Hindlimb muscle (tissue), 1 donor: ENCODE measurements around the gene ADSS1. TPM values are rescaled to one million over a fixed set of nuclear protein-coding genes. Genes with fewer than 3 reads are reported as not detected.
A peak's percentile ranks its signal among the peaks of the same experiment; 100 is the strongest.

ENCODE experiments used
- DNase-seq: peaks from one replicate; pipeline ENCODE4 v3.0.0-alpha.2; 2013
- polyA plus RNA-seq: library from polyadenylated mRNA; unstranded; fragments of 120-200 nt; gene quantifications from one replicate; pipeline ENCODE4 v1.2.1, GENCODE V29; 2013; ENCODE audit not compliant: insufficient read length

The ADSS1 gene
- polyA plus RNA-seq, 1 donor = 71.5 TPM

DNA sequence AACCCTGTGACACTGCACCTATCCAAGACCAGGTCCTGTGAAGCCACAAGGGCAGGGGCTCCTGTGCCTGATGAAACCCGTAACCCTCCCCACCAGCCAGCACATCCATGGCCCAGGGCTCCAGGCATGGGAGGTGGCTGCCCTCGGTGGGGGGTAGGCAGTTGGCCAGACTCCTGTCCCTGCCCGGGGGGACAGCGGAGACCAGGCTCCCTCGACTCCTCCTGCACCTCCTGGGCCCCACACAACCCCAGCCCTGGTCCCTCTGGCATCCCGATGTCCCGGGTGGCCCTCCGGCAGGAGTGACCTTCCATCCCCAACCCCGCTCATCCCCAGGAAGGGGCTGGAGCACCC, 60.2 kb downstream of the ADSS1 start:
- no peak for DNase-seq

DNA sequence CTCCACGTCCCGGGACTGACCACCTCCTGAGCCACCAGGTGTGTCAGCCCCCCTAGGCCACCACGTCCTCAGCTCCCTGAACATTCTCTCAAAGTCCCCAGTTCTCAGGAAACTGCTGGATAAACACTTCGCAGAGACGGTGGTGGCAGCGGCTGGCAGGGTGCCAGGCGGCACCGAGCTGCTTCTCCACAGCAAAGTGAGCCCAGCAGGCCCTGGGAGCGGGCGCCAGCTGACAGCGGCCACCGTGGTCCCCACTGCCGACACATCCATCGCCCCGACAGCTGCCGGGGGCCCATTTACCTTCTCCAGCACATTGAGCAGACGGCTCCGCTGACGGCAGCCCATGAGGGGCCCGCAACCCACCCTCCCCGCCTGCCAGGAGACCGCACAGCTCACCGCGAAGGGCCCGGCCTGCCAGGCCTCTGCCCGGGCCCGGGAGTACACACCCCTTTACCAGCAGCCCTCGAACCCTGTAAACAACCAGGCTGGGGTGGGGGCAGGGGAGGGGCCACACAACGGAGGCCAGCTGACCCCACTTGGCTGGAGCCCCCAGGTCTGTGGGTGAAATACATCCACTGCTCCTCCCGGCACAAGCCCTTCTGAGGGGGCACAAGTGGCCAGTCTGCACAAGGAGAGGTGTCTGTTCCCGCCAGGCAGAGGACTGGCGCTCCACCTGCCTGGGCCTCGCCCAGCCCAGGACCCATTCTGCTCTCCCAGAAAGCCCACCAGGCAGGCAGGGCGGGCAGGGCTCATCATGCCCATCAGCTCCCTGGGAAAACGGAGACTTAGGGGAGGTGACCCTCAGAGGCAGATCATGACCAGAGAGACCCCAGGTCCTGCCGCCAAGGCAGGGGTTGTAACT, 61.0 kb downstream of the ADSS1 start:
- DNase-seq = no peak

DNA sequence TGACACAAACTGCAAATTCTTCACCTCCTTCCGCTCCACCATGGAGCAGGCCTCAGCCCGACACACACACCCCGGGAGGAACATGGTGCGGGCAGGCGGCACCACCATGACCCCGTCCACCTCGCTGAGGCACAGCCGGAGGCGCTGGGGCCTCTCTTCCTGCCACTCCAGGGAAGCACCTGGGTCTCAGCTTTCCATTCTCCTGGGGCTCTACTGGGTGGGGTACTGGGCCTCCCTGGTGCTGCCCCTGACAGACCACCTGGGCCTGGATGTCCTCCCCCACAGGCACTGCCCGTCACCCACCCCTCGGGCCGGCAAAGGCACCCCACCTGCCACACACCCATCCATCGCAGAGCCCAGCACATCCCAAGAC, 61.7 kb downstream of the ADSS1 start:
- DNase-seq = no peak

DNA sequence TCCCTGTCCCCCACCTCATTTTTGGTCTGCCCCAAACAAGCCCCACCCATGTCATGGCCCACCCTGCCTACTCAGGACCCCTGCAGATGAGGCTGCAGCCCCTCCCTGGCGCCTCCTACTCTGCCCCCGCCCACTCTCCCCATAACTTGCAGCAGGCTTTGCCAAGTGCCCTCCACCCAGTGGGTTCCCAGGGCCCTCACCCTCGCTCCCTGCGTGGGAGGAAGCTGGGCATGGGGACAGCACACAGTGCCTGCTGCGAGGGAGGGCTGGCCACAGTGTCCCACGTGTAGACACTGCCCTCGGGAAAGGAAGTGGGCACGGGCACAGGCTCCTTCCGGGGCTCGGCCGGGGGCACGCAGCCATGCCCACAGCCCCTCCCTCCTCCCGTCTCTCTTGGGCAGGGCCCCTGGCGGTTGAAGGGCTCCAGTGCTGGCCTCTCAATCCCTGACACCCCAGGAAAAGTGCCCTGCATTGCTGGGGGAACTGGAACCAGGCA, 62.1 kb downstream of the ADSS1 start:
- no peak for DNase-seq

DNA sequence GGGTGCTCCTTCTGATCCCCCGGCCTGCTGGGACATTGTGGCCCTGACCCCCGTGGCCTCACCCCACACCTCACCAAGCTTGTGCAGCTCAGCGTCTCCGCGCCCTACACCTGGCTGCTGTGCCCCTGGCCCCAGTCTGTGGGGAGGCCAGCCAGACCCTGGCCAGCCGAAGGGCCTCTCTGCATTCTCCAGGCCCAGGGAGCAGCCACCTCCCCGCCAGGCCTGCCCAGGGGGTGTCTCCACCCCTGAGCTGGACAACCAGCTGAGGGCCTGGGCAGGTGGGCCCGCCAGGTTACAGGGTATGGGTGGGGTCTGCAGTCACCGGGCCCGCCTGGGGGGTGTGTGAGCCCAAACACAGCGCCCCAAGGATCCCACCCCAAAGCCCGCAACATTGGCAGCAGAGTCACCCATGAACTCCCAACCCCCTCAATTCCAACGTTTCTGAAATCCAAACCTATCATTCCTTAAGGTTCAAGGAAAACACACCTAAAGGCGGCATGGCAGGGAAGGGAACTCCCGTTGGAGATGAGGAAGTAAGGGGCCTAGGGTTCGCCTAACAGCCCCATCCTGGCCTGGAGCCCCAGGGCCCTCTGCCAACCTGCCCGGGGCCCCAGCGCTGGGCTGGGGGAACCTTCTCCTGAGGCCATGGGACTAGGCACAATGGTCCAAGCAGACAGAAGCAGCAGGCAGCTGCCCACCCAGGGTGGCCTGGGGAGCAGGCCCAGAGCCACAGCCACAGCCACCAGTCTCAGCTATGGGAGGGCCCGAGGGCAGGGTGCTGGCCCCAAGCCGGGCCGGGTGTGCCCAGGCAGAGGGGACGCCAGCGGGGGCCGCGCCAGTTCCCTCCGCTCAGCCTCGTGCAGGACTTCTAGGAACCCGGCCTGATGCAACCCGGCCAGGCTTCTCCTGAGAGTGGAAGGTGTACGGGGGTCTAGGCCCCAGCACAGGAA, 63.0 kb downstream of the ADSS1 start:
- DNase-seq = no peak

DNA sequence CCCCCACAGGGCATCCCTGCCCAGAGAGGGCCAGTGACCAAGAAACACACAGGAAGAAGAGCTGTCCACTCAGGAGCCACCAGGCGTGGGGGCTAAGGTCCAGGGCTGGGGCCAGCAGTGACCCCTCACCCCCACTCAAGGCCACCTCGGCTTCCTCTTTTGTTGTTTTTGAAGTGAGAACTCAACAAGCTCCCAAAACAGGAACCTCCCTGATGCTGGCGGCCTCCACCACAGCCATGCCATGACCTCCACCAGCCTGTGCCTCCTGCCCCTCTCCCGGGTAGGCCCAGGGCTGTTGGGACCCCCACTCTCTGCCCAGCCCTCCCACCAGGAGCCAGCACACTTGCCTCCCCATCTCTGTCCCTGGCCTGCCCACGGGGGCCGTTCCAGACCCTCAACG, 63.7 kb downstream of the ADSS1 start:
- no peak for DNase-seq

DNA sequence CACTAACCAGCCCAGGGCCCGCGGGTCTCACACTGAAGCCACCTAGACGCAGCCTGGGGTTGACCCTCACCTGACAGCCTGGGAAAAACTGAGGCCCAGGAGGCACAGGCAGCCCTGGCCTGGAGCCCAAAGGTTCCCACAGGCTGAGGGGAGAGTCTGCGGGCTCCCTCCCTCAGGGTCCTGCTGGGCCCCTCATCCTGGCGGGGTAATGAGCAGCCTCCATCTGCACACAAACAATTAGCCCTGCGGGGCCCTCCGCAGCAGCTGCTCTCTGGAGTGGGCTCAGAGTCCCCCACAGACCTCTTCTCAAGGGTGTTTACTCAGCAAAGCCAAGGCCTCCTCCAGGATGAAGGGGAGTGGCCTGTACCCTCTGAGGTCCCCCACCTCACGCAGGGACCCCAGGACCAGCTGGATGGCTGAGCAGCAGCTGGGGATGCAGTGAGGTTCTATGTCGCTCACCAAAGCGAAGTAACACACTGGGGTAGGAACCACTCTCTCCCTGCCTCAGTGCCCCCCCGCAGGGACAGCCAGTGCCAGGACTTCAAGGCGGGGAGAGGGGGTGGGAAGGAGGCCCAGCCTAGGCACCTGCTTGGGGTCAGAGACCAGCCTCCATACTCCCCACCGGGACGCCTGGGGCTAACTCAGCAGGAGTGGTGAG, 64.3 kb downstream of the ADSS1 start:
- DNase-seq = no peak

DNA sequence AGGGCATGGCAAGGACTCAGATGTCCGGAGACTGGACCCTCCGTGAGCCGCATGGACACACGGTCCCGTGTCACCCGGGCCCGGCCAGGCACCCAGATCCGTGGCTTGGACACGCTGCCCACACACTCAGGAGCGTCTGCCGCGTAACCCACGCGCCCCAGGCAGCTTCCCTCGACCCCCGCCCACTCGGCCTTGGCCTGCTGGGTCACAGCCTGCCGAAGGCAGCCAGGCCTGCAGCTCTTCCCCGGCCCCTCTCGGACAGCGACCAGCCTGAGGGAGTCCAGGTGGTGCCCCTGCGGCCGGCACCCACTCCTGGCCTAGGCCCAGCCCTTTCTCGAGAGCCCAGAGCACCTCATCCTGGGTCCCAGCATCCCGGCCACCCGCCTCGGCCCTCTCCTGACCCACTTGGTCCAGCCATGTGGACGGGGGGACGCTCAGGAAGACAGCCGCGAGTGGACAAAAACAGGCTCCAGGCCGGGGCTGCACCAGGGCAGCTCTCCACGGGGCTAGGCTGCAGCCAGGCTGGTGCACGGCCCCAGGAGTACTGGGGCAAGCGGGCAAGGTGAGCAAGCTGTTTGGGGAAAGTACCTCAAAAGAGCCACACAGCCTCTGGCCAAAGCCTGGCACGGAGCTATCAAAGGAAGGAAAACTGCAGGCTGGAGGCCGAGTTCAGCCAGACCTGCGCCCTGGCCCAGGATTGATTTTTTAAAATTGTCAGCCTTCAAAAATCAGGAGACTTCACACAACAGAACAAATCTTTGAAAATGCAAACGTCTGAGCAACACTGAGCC, 65.0 kb downstream of the ADSS1 start:
- DNase-seq = no peak

DNA sequence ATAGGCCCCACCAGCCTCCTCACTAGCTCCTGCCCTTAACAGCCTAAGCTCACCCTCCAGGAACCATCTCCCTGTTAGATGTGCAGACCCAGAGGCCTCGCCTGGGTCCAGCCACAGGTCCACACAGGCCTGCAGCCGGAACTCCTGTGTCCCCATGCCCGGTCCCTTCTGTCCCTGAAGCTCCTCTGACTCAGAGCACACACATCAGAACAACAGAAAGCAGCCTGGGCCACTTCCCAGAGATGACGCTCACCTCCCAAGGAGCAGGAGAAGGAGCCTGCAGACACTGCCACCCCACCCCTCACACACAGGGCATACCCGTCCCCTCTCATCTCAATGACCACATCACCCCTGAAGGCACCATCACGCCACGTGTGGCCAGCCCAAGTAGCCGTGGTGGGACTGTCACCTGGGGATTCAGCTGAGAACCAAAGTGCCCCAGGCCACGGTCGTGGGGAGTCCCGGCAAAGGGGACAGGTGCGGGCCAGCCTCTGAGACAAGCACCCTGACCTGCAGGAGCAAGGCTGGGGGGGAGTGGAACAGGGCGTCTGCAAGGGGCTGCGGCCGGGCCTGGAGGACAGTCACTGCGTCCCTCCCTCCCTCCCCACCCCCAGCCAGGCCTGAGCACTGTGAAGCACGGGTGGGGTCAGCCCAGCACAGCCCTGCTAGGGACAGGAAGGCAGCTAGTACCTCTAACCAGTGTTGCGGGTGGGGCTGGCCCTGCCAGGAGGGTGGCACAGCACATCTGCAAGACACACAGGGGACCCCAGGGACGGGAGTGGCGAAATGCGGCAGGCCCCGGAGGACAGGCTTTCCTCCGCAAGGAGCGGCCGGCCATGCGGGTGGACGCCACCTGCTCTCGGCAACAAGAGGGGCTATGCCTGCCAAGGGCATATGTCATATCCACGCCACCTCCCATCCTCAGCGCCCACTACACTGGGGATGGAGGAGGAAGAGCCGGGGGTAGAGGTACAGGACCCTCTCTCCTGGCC, 66.0 kb downstream of the ADSS1 start:
- no peak for DNase-seq

DNA sequence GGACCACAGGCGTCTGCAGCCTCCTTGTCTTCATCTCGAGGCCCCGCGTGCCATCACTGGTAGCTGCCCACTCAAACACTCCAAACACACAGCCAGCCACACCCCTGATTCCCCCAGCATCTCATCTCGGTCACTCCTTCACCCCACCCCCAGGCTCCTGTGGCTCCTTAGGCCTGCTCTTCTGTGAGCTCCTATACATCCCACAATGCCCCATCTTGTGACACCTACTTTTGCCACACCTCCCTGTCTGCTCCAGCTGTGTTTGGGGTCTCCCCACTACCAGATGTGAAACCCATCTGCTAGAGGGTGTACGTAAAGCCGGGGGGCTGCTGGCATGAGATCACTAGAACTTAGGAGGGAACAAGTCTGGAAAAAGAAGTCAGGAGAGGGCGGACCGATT, 67.4 kb downstream of the ADSS1 start:
- no peak for DNase-seq

DNA sequence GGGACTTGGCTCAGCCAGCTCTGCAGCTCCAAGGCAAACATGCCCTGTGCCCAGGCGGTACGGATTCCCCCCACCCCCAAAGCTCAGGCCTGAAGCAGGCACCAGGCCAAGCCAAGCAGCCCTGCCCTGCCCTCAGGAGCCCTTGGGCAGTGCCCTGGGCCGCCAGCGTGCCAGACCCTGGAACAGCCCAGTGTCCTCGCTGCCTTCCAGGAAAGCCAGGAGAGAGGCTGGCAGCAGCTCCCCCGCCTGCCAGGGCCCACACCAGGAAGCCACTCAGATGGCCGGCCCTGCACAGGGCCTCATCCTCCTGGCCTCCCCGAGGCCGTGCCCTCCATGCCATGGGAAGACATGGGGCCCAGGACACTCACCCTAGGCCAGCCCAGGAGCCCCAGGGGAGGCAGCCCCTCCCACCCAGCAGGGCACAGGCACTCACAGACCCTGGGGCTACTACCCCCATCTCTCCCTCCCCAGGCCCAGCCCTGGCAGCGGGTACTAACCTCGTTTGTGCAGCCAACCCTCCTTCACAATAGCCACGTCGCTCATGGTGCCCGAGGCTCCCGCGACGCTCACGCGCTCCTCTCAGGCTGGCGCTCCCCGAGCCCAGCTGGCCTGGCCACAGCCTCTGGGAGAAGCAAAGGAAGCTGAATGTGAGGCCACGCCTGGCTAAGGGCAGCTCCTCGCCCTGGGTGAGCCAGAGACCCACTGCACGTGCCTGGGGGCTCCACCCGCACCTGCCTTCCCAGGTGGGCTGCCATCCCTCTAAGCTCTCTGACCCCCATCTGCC, 68.3 kb downstream of the ADSS1 start:
- no peak for DNase-seq

DNA sequence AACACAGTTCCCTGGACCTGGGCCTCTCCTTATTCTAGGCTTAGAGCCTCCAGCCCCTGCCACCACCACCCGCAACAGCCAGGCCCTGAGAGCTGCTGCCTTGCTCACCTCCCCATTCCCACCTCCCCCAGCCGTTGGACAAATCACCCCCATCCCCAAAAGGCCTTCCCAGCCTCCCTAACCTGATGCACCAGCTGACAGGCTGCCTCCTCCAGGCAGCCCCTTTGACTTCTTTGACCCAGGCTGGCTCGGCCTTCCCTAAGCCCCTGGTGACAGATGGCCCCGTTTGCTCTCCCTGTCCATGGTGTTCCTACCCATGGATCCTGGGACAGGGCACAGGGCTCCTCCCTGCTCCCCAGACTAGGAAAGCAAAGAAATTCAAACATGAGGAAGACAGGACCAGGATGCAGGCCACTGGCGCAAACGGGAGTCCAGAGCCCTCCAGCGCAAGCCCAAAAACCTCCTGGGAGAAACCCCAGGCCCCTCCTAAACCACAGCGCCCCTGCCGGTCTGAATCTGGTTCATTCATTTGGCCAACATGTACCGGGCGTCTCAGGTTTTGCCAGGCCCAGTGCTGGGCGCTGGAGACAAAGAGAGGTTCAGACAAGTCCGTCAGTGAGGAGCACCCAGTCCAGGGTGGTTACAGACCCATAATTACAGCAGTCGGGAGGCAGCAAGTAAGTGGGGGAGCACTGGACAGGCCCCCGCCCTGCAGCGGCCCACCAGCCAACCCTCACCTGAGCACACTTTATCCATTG, 69.1 kb downstream of the ADSS1 start:
- DNase-seq = no peak

DNA sequence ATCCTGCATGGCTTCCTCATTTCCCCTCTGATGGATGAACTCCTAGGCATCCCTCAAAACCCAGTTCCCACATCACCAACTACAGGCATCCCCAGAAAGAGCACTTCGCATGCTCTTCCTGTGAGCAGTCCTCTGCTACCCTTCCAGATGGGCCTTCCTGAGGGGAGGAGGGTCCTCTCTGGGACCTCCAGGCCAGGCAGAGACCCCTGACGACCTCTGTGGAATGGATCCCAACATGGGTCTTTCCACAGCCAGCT, 69.6 kb downstream of the ADSS1 start:
- no peak for DNase-seq

DNA sequence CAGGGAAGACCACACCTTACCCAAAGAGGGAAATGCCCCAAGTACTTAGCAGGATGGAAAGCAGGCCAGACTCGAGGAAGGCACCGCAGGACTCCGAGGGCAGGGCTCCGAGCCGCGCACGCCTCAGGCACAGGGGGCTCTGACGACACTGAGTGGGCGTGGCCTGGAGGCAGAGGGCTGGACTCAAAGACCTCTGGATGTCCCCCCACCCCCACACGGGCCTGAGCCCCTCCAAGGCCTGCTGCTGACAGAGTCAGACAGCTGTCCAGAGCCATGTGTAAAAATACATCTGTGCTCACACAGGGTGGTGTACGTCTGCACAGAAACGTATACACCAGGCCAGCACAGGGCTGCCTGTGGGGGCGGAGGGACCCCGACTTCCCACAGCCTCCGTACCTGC, 70.1 kb downstream of the ADSS1 start:
- no peak for DNase-seq

DNA sequence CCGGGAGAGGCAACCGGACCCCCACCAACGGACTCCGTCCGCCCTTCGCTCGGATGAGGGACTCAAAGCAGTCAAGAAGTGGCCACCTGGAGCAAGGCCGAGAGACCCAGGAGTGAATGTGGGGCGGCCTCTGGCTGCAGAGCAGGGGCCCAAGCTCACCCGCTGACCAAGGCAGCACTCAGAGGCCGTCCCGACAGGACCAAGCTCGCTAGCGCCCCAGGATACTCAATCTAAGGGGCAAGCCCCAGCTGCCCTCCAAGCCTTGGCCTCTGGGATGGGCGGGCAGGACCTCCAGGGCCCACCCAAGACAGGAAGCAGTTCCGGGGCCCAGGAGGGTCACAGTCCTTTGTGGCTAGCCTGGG, 70.6 kb downstream of the ADSS1 start:
- DNase-seq = no peak

DNA sequence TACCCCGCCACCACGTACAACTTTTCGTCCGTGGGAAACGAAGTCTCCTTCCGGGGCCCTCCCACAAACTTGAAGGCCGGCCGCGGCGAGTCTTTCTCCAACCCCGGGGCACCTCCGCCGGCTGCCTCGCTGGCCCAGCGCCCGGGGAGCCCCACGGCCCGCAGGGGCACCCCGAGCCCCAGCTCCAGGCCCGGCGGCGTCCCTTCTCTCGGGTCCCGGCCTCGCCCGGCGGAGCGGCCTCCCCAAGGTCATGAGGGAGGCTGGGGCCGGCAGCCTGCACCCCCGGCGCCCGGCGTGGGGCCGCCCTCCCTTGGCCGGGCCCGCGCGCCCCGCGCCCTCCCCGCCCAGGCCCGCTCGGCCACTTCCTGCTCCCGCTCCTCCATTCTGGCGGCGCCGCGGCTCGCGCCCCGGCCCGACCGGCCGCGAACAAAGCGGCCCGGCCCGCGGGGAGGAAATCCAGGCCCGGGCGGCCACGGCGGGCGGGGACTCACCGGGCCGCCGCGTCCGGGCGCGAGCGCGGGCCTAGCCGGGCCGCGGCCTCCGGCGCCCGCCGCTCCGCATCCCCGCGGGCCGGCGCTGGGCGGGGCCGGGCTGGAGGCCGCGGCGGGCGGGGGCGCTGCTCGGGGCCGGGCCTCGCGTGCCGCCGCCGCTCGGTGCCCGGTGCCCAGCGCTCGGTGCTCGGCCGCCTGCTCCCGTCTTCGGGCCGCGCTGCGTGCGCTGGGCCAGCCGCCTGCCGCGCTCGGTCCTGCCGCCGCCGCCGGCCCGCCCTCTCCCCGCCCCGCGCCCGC, 71.2 kb downstream of the ADSS1 start, which contains the start of gene AKT1:
AKT1 (minus strand) TSS at position 756 of the 788 bp plus-strand sequence. CDS start 3,105 bp downstream, outside the sequence.
- DNase-seq = no peak

DNA sequence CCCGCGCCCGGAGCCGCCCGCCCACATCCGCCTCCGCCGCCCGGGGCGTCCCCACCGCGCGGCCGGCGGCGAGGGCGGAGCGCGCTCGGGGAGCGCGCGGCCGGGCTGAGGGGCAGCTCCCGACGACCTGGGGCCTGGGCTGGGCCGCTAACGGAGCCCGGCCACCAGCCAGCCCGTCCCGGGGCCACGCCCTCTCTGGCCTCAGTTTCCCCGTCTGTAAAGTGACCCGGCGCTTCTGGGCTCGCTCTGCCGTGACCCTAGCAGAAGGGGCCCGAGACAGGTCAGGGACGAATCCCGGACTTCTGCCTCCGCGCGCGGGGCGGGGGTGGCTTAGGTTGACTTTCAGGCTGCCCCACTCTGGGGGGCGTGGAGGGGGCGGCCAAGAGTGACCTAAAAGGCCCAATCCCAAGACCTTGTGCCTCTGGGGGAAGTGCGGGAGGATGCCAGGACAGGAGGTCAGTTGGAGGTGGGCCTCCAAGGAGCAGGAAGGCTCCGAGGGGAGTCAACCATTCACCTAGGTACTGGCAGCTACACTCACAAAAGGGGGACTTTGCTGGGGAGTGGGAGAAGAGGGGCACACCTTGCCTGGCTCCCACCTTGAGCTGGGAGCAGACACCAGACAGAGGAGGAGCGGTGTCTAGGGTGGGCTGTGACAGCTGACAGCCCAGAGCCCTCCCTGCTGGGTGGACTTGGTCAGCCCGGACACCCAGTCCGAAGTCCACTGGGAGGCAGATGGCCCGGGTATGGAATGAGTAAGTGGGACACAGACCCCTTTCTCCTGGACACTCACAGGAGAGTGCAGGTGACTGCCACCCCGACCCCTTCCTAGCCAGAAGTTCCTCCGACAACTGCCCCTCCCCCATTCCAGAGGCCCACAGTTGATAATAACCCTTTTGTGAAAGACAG, 72.0 kb downstream of the ADSS1 start:
- DNase-seq = peak; percentile 64

DNA sequence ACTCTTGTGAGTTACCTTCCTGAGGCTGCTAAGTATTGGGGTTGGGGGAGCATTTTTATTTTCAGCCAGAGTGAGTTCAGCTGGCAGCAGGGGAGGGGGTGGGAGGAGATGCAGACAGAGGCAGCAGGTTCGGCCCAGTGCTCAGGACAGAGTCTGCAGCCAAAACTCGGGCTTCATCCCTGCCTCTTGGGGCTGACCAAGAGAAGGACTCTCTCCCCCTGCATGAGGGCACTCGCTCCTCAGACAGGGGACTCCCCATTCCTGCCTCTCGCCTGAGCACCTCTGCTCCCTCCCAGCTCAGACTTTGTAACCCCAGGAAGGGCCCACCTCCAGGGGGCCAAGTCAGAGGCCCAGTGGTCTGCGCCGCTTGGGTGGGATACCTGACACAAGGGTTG, 72.7 kb downstream of the ADSS1 start:
- no peak for DNase-seq
